Measurements from ENCODE around the gene TM9SF4.

Gene TM9SF4, protein sequence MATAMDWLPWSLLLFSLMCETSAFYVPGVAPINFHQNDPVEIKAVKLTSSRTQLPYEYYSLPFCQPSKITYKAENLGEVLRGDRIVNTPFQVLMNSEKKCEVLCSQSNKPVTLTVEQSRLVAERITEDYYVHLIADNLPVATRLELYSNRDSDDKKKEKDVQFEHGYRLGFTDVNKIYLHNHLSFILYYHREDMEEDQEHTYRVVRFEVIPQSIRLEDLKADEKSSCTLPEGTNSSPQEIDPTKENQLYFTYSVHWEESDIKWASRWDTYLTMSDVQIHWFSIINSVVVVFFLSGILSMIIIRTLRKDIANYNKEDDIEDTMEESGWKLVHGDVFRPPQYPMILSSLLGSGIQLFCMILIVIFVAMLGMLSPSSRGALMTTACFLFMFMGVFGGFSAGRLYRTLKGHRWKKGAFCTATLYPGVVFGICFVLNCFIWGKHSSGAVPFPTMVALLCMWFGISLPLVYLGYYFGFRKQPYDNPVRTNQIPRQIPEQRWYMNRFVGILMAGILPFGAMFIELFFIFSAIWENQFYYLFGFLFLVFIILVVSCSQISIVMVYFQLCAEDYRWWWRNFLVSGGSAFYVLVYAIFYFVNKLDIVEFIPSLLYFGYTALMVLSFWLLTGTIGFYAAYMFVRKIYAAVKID

DNA sequence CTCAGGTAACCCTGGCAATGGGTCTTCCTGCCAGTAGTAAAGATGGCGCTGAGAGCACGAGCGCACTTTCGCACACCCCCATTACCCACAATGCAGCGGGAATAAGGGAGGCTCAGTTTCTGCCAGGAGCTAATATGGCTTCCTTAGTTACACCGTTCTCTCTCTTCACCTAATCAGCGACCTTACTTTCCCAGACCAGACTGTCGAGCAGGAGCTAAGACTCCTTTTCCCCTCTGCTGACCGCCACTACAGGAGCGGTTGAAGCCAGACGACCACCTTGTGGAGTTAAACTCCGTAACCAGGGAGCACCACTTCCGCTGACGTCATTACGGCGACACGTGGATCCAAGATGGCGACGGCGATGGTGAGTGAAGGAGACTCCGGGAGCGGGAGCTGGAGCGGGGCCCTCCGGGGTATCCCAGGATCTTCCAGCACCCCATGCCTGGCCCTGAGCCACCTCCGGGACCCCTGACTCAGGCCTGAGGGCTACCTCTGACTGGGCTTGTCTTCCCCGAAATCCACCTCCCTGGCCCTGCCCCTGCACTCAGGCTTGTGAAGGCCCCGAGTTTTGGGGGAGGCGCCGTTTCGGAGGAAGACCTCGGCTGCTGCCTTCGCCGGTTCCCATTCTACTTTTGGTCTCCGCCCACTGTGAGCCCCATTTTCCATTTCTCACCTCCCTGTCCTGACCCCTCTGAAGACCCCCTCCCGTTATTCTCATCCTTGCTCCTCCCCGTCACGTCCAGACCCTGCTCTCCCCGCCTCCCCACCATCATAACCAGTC, at the start of gene TM9SF4:
TSS of gene TM9SF4 (plus strand) at position 323 of the 781 bp plus-strand sequence. CDS start at position 350, 27 bp downstream.
- peak; percentile 74 for DNase-seq

DNA sequence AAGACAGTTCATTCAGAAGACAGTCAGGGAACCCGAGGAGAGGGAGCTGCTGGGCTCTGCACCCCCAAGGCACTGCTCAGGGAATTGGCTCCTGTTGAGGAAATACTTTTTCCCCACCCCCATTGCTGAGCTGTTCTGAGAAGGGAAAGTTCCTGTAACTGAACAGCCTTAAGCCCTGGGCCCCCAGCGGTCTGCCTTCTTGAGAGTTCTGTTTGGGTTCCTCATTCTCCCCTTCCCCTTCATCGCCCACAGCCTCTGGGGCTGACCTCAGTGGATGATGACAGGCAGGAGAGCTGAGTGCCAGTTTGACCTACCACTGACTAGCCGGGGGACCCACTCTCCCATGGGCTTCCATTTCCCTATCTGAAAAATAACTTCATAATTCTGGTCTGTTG, 46.7 kb upstream of the TM9SF4 start:
- DNase-seq = peak; percentile 86

- DNase-seq = no peak
Observed at GRCh38 chr20:32063695-32064094, 45.8 kb upstream of the TM9SF4 start.

DNA sequence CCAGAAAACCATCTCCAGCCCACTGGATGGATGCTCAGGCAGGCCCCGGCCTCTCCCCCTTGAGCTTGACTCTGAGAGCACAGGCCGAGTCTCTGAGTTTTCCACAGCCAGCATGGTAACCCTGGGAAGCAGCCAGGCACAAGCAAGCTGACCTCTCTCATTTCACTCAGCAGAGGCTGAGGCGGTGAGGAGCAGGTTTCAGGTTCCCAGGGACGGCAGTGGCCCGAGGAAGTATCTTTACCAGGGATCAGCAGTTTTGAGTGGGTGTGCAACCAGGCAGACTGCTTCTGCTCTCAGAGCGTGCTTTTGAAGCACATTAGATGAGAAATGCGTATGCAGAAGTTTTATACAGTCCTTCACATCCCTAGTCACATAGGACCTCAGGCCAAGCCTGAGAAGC, 44.8 kb upstream of the TM9SF4 start:
- DNase-seq = no peak

- peak; percentile 17 for DNase-seq
Observed at GRCh38 chr20:32067234-32067821, 42.2 kb upstream of the TM9SF4 start.

DNA sequence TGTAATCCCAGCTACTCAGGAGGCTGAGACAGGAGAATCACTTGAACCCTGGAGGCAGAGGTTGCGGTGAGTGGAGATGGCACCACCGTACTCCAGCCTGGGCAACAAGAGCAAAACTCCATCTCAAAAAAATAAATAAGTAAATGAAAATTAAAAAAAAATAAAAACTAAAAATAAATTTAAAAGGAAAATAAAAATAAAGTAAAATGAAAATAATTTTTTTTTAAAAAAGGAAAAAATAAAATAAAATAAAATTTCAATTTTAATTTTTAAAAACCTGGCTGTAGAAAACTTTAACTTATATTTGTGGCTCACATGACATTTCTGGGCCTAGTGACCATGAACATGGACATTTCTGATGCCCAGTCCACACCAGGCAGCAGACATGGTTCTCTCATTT, 41.3 kb upstream of the TM9SF4 start:
- no peak for DNase-seq

- no peak for DNase-seq
Observed at GRCh38 chr20:32069711-32070110, 39.8 kb upstream of the TM9SF4 start.

GRCh38 chr20:32070282-32070681, 39.2 kb upstream of the TM9SF4 start:
- DNase-seq = no peak

GRCh38 chr20:32070690-32071213, 38.8 kb upstream of the TM9SF4 start:
- no peak for DNase-seq

DNA sequence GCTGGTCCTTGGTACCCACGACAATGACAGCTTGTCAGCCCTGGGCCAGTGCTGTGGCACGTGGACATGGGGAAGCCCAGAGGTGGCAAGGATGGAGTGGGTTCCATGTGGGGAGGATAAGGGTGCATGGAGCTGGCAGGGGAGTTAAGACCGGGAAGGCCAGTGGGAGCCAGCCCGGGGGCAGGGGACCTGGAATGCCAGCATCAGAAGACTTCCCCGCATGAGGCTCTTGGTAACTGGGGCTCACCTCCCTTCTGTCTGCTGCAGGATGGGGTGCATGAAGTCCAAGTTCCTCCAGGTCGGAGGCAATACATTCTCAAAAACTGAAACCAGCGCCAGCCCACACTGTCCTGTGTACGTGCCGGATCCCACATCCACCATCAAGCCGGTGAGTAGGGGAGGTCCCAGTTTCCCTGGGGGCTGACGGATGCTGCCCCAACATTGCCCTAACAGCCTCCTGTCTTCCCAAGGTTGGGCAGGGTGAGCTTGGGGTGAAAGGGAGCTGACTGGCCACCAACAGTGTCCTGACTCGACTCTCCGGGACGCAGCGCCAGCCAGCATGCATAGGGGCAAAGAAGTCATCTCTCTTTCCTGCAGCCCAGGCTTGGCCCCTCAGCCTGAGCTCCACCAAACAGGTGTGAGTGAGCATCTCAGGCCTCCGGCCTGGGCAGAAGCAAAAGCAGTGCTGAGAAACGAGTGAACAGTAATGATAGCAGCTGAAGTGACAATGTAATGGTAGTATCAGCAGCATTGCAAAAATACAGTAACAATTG, 37.9 kb upstream of the TM9SF4 start:
- no peak for DNase-seq

- no peak for DNase-seq
Observed at GRCh38 chr20:32072168-32072750, 37.3 kb upstream of the TM9SF4 start.

DNA sequence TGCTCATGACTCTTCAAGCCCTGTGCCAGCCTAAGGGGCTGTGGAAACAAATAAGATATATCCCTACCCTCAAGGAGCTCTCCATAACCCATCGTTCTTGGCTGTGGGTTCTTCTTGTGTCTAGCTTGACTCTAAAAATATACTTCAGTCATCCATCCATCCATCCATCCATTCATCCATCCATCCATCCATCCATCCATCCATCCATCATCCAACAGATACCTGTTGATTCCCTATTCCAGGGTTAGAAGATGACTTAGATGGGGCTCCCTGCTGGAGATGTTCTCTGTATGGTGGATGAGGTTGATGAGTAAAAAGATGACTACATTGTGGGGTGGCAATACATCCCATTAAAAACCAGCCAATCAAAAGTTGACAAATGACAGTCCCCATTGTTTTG, 34.0 kb upstream of the TM9SF4 start:
- no peak for DNase-seq

DNA sequence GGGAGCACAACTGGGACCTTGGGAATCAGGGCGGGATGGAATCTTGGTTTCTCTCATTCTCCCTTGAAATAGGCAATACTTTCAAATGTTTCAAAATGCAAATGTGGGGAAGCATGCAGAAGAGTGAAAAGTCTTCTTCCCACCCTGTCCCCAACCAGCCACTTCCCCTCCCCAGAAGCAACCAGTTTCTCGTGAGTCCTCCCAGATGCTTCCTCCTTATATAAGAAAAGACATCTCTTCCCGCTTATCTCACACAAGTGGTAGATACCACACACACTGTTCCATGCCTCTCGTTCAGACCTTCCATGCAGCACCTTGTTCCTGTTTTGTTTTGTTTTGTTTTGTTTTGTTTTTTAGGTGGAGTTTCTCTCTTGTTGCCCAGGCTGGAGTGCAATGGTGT, 32.3 kb upstream of the TM9SF4 start:
- no peak for DNase-seq

DNA sequence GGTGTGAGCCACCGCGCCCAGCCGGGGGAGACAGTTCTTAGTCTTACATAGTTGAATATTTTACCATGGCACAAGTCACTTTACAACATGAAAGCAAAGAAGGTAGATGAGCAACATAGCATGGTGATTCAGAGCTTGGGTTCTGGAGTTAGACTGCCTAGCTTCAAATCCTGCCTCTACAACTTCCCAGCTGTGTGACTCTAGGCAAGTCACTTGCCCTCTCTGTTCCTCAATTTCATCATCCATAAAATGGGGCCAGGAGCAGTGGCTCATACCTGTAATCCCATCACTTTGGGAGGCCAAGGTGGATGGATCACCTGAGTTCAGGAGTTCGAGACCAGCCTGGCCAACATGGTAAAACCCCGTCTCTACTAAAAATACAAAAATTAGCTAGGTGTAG, 31.2 kb upstream of the TM9SF4 start:
- no peak for DNase-seq

GRCh38 chr20:32078791-32079190, 30.7 kb upstream of the TM9SF4 start:
- DNase-seq = peak; percentile 40

DNA sequence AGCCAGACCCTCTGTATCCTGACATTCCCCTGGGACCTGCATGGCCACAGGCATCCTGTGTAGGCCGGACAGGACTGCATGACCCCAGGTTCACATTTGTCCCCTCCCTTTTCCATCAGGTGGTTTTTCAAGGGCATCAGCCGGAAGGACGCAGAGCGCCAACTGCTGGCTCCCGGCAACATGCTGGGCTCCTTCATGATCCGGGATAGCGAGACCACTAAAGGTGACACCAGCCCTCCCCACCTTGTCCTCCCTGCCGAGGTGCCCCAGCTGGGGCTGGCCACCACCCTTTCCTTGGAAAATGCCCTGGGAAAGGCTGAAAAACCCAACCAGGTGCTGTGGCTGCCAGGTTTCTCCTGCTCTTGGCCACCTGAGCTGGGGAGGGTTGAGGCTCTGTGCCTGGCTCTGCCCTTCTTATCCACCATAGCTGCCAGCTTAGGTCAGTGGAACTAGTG, 29.8 kb upstream of the TM9SF4 start:
- DNase-seq = no peak

DNA sequence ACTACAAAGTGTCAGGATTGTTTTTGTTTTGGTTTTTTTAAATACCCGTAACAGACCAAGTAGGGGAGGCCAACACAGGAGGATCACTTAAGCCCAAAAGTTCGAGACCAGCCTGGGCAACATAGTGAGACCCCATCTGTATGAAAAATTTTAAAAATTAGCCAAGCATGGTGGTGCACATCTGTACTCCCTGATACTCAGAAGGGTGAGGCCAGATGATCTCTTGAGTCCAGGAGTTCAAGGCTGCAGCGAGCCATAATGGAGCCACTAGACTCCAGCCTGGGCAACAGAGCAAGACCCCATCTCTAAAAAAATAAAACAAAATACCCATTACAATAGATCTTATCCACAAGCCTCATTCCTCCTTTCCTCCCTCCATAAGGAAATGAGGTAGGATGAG, 28.7 kb upstream of the TM9SF4 start:
- DNase-seq = no peak

- DNase-seq = no peak
Observed at GRCh38 chr20:32083469-32083868, 26.0 kb upstream of the TM9SF4 start.

DNA sequence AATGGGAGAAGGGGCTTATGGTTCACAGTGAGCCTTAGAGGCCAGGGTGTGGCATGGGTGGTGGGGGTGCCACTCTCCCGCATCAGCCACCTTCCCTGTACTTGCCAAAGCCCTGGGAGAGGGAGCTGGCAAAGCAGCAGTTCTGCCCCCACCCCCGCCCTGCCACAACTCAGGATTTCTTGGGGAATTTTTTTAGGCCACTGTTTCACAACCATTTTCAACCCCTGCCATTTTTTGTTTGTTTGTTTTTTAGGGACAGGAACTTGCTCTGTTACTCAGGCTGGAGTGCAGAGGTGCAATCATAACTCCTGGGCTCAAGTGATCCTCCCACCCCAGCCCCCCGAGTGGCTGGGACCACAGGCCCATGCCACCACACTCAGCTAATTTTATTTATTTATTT, 22.4 kb upstream of the TM9SF4 start:
- DNase-seq = no peak

GRCh38 chr20:32088759-32089158, 20.8 kb upstream of the TM9SF4 start:
- no peak for DNase-seq

DNA sequence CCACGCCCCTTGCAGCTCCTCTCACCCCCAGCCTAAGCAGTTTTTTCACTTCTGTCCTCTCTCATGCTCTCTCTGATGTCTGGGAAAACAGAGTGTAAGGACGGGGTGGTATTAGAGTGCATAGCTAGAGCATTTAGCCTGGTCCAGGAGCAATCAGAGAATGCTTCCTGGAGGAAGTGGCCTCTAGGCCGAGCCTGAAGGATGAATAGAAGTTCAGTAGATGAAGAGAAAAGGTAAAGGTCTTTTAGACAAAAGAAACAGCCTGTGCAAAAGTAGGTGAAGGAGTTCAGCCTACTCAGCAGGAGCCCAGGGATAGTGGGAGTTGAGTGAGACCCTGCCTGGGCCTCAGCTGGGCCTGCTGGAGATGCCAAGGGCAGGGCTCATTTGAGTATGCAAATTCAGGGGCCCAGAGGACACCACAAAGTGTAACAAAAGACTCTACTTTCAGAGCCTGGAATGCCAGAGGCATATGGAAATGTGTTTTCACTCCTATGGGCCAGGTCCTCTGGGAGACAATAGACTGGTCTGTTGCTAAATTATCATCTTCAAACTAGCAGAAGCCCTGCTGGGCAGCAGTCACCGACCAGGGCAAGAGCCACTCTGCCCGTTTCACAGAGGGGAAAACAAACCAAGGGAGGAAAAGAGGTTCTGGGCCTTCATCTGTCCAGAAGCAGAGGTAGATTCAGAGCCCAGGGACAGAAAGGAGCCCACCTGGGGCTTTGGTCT, 19.7 kb upstream of the TM9SF4 start:
- no peak for DNase-seq
